ENCODE data around the gene REN. TPM values are rescaled to one million over a fixed set of nuclear protein-coding genes. Genes with fewer than 3 reads are reported as not detected.

The REN gene
- total and polyA plus RNA-seq, 2 of the 13 experiments (the other 11 are each of a cell fraction or from before 2014, with no cell fraction given) = not detected

DNA sequence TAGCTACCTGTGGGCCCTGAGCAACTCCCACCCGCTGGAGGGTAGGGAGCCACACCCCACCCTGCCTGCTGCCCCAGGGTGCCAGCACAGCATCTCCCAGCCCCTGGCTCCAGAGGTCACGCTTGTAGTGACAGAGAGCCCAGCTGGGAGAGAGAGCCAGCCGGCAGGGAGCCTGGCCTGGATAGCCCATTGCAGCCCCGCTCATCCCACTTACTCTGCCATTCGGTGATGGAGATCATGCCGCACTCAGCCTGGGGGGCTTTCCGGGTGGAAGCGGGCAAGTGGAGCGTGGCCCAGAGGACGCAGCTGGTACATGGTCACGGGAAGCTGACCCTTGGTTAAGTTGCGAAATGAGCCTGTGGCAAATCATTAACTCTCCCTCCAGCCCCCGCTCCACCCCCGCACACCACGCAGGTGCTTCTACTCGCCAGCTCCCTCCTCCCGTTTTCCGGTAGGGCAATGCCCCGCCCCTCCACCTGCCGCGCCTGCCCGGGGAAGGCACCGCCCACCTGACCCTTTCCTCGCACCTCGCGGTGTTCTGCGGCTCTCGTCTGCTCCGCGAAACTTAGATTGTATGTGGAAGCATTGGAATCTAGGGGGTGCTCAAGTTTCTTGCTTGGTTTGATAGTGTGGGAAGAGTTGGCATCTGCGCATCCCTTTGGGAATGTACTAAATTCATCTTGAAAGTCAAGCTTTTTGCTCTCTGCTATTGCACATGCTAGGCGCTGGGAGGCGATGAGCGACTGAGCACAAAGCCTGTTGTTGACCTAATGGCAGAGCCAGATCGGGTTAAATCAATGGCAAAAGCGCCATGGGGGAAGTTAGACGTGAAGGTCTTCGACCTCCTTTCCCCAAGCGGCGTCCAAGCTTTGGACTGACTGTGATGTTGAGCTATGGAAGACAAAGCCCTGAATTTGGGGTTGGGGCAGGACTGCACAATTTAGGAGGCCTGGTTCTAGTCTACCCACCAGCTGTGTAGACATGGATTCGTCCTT, 47.8 kb upstream of the REN start, which contains the start of gene GOLT1A (continued):
- TF ChIP-seq, protein P1, sequence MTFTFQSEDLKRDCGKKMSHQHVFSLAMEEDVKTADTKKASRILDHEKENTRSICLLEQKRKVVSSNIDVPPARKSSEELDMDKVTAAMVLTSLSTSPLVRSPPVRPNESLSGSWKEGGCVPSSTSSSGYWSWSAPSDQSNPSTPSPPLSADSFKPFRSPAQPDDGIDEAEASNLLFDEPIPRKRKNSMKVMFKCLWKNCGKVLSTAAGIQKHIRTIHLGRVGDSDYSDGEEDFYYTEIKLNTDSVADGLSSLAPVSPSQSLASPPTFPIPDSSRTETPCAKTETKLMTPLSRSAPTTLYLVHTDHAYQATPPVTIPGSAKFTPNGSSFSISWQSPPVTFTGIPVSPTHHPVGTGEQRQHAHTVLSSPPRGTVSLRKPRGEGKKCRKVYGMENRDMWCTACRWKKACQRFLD (CRISPR knock-in tag; IDR thresholded peaks at IDR 0.05; ENCODE audit: borderline replicate concordance) = peak; percentile 86; the same call in 1 of the 2 replicates
- TF ChIP-seq, protein P2, sequence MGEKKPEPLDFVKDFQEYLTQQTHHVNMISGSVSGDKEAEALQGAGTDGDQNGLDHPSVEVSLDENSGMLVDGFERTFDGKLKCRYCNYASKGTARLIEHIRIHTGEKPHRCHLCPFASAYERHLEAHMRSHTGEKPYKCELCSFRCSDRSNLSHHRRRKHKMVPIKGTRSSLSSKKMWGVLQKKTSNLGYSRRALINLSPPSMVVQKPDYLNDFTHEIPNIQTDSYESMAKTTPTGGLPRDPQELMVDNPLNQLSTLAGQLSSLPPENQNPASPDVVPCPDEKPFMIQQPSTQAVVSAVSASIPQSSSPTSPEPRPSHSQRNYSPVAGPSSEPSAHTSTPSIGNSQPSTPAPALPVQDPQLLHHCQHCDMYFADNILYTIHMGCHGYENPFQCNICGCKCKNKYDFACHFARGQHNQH (CRISPR knock-in tag; IDR thresholded peaks at IDR 0.05) = peak; percentile 79
- TF ChIP-seq, protein P3, sequence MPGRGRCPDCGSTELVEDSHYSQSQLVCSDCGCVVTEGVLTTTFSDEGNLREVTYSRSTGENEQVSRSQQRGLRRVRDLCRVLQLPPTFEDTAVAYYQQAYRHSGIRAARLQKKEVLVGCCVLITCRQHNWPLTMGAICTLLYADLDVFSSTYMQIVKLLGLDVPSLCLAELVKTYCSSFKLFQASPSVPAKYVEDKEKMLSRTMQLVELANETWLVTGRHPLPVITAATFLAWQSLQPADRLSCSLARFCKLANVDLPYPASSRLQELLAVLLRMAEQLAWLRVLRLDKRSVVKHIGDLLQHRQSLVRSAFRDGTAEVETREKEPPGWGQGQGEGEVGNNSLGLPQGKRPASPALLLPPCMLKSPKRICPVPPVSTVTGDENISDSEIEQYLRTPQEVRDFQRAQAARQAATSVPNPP (CRISPR knock-in tag; IDR thresholded peaks at IDR 0.05) = no peak
- no peak for TF ChIP-seq ZSCAN30 (CRISPR knock-in tag; IDR thresholded peaks at IDR 0.05)
- 0 out of 2 replicates have a peak, but pooled peaks have one; percentile 17 for TF ChIP-seq ZBTB8A (CRISPR knock-in tag; IDR thresholded peaks at IDR 0.05; ENCODE audit: borderline replicate concordance, low read depth)
- TF ChIP-seq BORCS8-MEF2B (CRISPR knock-in tag; IDR thresholded peaks at IDR 0.05) = 0 out of 2 replicates have a peak, but pooled peaks have one; percentile 72
- TF ChIP-seq POLR2G (IDR thresholded peaks at IDR 0.05; ENCODE audit: low read depth, low read length) = peak; percentile 82
- TF ChIP-seq, protein P4, sequence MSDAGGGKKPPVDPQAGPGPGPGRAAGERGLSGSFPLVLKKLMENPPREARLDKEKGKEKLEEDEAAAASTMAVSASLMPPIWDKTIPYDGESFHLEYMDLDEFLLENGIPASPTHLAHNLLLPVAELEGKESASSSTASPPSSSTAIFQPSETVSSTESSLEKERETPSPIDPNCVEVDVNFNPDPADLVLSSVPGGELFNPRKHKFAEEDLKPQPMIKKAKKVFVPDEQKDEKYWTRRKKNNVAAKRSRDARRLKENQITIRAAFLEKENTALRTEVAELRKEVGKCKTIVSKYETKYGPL (CRISPR knock-in tag; IDR thresholded peaks at IDR 0.05) = no peak; the same call in 1 of the 2 replicates
- peak; percentile 88 for TF ChIP-seq GABPB1 (CRISPR knock-in tag; IDR thresholded peaks at IDR 0.05)
- peak; percentile 88; the same call in 1 of the 2 replicates for TF ChIP-seq ZNF235 (CRISPR knock-in tag; IDR thresholded peaks at IDR 0.05; ENCODE audit: borderline replicate concordance)
- peak; percentile 75 for TF ChIP-seq DMAP1 (CRISPR knock-in tag; IDR thresholded peaks at IDR 0.05)
- TF ChIP-seq ZBTB20 (CRISPR knock-in tag; IDR thresholded peaks at IDR 0.05; ENCODE audit: borderline replicate concordance, low read depth) = peak; percentile 83; the same call in 1 of the 2 replicates
- no peak for TF ChIP-seq SATB2 (CRISPR knock-in tag; IDR thresholded peaks at IDR 0.05)
- TF ChIP-seq ZNF335 (CRISPR knock-in tag; IDR thresholded peaks at IDR 0.05) = no peak
- no peak for TF ChIP-seq TBL1XR1 (IDR thresholded peaks at IDR 0.05; ENCODE audit: borderline replicate concordance, low read length, partially characterized antibody)
- TF ChIP-seq, protein P5, sequence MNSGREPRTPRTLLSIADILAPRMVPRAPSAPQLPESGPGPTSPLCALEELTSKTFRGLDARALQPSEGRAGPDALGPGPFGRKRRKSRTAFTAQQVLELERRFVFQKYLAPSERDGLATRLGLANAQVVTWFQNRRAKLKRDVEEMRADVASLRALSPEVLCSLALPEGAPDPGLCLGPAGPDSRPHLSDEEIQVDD (CRISPR knock-in tag; IDR thresholded peaks at IDR 0.05; ENCODE audit: borderline replicate concordance) = peak; percentile 31; the same call in 1 of the 2 replicates
- peak; percentile 71; the same call in 1 of the 2 replicates for TF ChIP-seq ZNF331 (CRISPR knock-in tag; IDR thresholded peaks at IDR 0.05)
- peak; percentile 71 for TF ChIP-seq GATAD2A (CRISPR knock-in tag; IDR thresholded peaks at IDR 0.05)
- no peak; the same call in 1 of the 2 replicates for TF ChIP-seq HMG20B (CRISPR knock-in tag; conservative IDR thresholded peaks at IDR 0.05)
- TF ChIP-seq ZFP62 (CRISPR knock-in tag; IDR thresholded peaks at IDR 0.05) = no peak
- peak; percentile 27; the same call in 1 of the 2 replicates for TF ChIP-seq ZKSCAN8 (CRISPR knock-in tag; IDR thresholded peaks at IDR 0.05; ENCODE audit: borderline replicate concordance)
- TF ChIP-seq ZNF567 (CRISPR knock-in tag; IDR thresholded peaks at IDR 0.05; ENCODE audit: borderline replicate concordance) = no peak
- peak; percentile 91 for TF ChIP-seq ZEB1 (IDR thresholded peaks at IDR 0.05; ENCODE audit: insufficient replicate concordance, low read depth)
- no peak; the same call in 1 of the 2 replicates for TF ChIP-seq ZNF124 (CRISPR knock-in tag; IDR thresholded peaks at IDR 0.05)
- TF ChIP-seq HOXA9 (CRISPR knock-in tag; IDR thresholded peaks at IDR 0.05; ENCODE audit: borderline replicate concordance) = no peak
- TF ChIP-seq CEBPG (CRISPR knock-in tag; IDR thresholded peaks at IDR 0.05) = peak; percentile 95

All from HepG2 (cell line).